HG03575 (cell line): ENCODE results near the gene LTK.

ENCODE experiments used
- ATAC-seq: cut with Tn5 transposase; IDR thresholded peaks from one replicate; pipeline ENCODE4 v1.9.1; 2021; ENCODE audit not compliant: unreplicated experiment, insufficient number of reproducible peaks, low FRiP score; ENCODE audit errors: extremely low read depth

The LTK gene

DNA sequence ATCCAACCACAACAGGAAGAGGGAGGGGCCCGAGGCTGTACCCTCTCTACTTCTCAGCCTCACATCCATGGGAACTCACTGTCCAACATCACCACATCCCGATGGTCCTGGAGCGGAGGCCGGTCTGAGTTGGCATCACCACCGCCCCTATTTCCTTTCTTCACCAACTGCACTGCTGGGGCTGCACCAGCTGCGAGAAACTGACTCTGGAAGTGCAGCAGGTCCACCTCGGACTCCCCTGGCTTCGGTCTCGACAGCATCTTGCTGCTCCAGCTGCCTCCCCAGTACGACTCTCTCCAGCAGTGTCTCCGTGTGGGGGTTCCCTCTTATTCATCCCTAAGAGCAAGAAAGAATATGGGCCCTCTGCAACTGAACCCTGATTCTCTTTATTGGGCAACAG, 23.2 kb upstream of the LTK start:
- no peak for ATAC-seq

DNA sequence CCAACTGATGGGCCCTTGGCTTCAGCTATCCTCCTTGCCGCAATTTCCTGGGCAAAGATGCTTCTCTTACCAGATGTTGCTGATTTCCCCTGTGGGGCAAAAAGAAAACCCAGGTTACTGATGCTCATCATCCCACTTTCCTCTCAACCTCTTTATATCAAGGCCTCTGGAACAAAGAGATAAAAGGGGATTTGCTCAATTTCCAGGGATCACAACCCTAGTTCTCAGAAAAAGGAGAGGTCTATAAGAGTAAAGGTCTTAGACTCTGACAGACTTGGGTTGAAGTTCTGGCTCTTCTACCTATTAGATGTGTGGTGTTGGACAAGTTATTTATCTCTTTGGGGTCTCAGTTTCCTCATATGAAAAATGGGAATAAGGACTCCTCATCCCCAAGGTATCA, 21.9 kb upstream of the LTK start:
- no peak for ATAC-seq

DNA sequence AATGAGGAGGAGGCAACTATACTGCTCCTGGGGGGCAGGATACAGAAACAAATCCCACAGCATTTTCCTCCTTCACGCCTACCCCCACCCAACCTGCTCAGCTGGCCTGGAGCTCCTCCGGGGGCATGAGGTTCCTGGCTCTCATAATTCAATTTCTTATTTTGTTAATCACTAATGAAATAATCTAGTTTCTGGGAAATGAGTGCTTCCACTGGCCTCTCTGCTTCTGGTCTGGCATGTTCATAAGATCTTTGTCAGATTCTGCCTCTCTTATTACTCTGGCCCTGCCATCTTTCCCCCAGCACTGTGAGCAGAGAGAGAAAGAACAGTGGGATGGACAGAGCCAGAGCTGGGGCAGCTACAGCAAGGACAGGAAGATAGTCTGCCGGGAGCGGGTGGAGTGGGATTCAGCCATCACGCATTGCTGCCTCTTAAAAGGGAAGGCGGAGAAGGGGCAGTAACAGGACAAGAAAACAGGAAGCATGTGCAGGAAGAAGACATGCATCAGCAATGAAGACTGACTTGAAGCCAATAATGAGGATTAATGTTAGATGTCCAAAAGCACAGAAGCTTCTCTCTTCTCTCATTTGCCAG, 16.8 kb upstream of the LTK start:
- ATAC-seq: no peak

DNA sequence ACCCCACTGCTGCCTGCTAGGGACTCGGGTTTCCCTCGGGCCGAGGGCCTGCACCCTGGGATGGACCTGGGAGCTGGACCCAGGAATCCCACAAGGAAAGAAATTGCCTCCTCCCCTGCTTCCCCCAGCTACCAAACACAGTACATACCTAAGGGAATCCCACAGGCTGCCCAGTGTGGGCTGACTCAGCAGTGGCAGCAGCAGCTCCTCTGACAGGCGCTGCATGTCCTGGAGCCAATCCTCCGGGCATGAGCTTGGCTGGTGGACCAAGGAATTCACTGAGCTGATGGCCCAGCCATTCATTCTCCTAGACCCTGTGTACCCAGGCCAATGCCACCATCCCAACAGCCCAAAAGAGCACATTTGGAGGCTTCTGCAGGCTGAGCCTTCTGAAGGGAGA, 9.5 kb upstream of the LTK start:
- ATAC-seq: no peak

- no peak for ATAC-seq
Measured at GRCh38 chr15:41521614-41522013, 8.0 kb upstream of the LTK start.

- ATAC-seq: no peak
Measured at GRCh38 chr15:41520636-41521035, 7.0 kb upstream of the LTK start.

- ATAC-seq: no peak
Measured at GRCh38 chr15:41517895-41518449, 4.3 kb upstream of the LTK start.

DNA sequence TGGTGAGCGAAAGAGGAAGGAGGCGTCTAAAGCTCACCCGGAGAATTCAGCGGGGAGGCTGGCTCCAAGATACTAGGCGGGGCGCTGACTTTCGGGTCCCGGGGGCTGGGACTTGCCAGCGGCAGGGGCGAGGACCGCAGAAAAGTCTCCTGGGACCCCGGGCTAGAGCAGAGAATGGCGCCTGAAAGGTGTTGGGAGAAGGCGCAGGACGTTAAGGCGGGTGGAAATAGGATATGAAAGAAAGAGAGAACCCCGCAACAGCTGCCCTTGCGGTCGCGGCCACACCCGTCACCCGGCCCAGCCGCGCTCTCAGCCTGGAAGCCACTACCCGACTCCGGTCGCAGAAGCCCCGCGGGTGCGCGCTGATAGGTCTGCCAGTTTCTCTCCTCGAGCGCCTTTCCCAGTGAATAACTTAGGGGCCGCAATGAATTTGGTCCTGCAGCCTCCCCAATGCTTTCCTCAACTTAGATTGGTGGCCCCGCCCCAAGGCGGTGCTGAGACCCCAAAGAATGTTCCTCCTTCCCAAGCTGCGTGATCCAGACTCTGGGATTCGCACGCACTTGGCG, 604 bp downstream of the LTK start:
- no peak for ATAC-seq

DNA sequence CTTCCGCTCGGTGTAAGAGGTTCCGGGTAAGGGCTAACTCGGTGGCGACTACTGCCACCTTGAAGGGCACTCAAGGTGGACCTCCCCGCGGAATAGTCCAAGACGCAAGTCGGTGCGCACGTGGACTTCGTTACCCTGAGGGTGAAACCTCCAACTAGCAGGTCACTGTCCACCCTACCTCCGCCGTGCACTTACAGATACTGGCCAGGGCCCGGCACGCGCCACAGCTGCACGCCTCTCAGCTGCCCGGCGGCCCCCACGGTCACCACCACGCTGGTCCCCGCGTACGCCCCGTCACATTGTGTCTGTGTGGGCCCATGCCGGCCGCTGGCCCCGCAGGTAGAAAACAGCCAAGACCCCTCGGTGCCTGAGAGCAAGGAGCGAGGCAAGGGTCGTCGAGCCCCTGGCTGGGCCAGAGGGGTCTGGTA, 1.1 kb downstream of the LTK start:
- ATAC-seq: no peak

DNA sequence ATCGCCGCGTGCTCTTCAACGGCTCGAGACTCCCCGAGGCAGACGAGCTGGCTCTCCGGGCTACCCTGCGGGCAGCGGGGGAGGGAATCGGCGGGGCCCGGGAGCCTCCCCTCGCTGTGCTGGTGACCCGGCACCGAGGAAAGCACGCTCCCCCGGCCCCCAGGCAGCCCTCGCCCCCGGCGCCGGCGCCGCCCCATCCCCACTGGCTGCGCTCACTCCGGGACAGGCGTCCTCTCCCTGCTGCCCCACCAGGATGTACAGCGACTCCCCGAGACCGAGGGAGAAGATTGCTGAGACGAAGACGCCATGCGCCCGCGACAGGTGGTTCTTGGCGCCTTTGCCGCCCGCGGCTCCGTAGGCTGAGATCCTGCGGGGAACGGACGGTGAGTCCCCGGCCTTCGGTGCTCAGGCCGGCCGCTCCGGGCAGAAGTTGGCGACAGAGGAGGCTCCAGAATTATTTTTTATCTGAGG, 1.7 kb downstream of the LTK start:
- ATAC-seq: no peak

GRCh38 chr15:41511331-41511898, 2.2 kb downstream of the LTK start:
- ATAC-seq: no peak

DNA sequence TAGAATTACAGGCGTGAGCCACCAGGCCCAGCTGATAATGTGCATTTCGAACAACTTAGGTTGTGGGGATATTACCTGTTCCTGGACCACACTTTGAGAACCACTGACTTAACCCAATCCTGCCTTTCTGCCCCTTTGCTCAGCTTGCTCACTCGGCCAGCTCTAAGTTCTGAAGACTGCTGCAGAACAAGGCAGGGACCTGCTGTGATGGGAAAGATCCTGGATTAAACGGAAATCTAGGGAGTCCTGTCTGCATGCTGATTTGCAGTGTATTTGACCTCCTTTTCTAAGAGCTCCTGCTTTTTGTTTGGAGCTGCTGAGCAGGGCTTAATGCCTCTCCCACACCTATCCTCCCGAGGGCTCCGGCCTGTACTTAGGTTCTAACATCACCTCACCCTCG, 2.9 kb downstream of the LTK start:
- no peak for ATAC-seq

DNA sequence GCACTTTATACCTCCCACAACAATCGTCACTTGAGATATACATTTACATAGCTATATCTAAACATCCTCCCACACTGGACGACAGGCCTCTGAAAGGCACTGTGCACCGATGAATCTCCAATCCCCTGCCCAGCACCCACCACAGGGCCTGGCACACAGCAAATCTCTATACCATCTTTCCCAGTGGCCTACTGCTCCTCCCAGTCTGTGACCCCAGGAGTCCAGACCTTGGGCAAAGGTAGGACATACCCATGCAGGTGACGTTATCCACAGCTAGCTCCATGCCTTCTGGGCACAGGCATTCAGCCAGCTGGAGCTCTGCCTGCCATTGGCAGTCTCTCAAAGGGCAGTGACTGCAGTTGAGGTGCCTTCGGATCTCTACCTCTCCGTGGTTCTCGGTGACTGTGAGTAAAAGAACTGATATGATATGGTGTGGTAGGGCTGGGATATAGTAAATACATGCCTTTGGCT, 5.8 kb downstream of the LTK start:
- no peak for ATAC-seq

DNA sequence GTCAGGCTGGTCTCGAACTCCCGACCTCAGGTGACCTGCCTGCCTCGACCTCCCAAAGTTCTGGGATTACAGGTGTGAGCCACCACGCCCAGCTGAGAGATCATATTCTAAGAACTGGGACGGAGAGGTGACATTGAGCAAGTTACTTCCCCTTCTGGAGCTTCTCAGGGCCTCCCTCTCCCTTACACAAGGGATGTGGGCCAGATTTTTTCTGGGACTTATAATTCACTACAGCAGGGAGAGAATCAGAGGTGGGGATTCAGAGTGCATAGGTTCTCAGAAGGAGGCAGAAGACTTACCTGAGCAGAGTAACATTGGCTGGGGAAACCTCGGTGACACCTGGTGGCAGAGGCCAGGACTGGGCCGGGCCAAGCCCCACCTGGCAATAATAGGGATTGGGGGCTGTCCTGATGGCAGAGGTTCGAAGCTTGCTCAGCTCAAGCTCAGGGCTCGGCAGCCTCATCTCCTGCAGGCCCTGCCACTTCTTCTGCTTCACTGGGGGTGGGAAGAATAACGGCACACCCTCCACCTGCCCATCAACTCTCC, 6.8 kb downstream of the LTK start:
- ATAC-seq: no peak

DNA sequence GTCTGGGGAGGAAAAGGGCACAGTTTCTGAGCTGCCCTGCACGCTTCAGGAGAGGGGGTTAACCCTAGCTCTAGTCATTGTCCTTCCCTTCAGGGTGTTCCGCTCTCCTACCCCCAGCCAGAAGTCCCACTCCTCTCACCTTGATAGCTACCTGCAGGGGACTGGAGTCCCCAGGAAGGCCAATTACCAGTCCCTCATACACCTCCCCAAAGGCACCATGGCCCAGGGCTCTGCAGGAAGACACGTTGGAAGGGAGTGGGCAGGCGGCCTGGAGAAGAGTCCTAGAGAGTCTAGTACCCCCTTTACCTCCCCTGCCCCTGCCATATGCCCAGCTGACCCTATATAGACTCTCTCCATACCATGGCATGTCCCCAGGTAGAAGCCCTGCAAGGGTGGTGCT, 7.9 kb downstream of the LTK start:
- no peak for ATAC-seq

GRCh38 chr15:41504751-41505492, 8.7 kb downstream of the LTK start:
- ATAC-seq: no peak

DNA sequence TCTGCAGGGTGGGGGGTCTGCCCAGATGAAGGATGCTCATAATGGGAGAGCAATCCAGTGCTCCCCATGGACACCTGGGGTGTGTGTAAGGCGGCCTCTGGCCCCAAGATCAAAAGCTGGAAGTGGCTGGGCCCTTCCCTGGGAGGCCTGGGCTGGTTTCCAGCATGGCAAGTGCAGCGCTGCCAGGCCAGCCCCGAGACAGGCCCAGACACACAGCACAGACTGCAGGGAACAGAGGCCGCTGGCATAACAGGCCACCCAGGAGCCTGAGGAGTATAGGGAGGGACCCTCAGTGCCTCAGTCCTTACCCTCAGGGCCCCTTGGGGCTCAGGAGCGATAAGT, 10.0 kb downstream of the LTK start:
- ATAC-seq: no peak

GRCh38 chr15:41502795-41503668, 10.6 kb downstream of the LTK start:
- no peak for ATAC-seq
